Measurements from ENCODE around the gene EYS.

- no peak for TF ChIP-seq TEAD4 (IDR thresholded peaks at IDR 0.05; ENCODE audit: low read length)
- TF ChIP-seq TEAD4 (CRISPR knock-in tag; IDR thresholded peaks at IDR 0.05; ENCODE audit: borderline replicate concordance): no peak
- TF ChIP-seq FOXK2 (conservative IDR thresholded peaks at IDR 0.05 in 1 of 2, IDR thresholded peaks at IDR 0.05 in 1 of 2; ENCODE audit: low read depth in 2 of 2): no peak
- no peak for TF ChIP-seq ATF2 (CRISPR knock-in tag; IDR thresholded peaks at IDR 0.05)
- TF ChIP-seq HDAC2 (IDR thresholded peaks at IDR 0.05): no peak
- no peak for TF ChIP-seq CHD2 (IDR thresholded peaks at IDR 0.05; ENCODE audit: low read depth, low read length)
- no peak for TF ChIP-seq NFIC (IDR thresholded peaks at IDR 0.05)
- TF ChIP-seq FOS (IDR thresholded peaks at IDR 0.05; ENCODE audit: extremely low read depth, insufficient read length): no peak
- TF ChIP-seq ZBTB33 (CRISPR knock-in tag; IDR thresholded peaks at IDR 0.05): no peak
- TF ChIP-seq YY1 (IDR thresholded peaks at IDR 0.05; ENCODE audit: borderline replicate concordance in 1 of 3, control insufficient read depth in 1 of 3, extremely low read depth in 1 of 3, insufficient read depth in 3 of 3, insufficient read length in 1 of 3, insufficient replicate concordance in 2 of 3, low read depth in 1 of 3, low read length in 2 of 3): no peak
- no peak for TF ChIP-seq GTF2F1 (IDR thresholded peaks at IDR 0.05; ENCODE audit: low read depth, low read length)
- no peak for TF ChIP-seq DMBX1 (CRISPR knock-in tag; IDR thresholded peaks at IDR 0.05; ENCODE audit: borderline replicate concordance)
- TF ChIP-seq NFE2L1 (tag; IDR thresholded peaks at IDR 0.05; ENCODE audit: borderline replicate concordance, low read depth): no peak
Measured at GRCh38 chr6:65221153-65221552, 485.9 kb downstream of the EYS start.
